HepG2 (cell line): Measurements from ENCODE around the gene VKORC1. TPM values are rescaled to one million over a fixed set of nuclear protein-coding genes. Genes with fewer than 3 reads are reported as not detected.

Experiments used
- ATRX ChIP-seq: sonication (generic); formaldehyde crosslinking; IDR thresholded peaks from 2 replicates; pipeline ENCODE4 v1.4.0; 2020; ENCODE audit warnings: missing genetic modification reagents, borderline replicate concordance
- BRD4 ChIP-seq: sonication (generic); formaldehyde crosslinking; IDR thresholded peaks from 2 replicates; pipeline ENCODE4 v1.4.0; 2020; ENCODE audit warnings: missing genetic modification reagents
- CREM ChIP-seq, 2 experiments: sonication (generic) in 1 of 2; formaldehyde crosslinking in 1 of 2; IDR thresholded peaks; 2 replicates each; pipeline versions ENCODE4 v1.4.0 to v1.6.1; 2016 to 2020; ENCODE audit warnings: antibody characterized with exemption in 1 of 2, mild to moderate bottlenecking in 1 of 2, missing genetic modification reagents in 1 of 2
- ELF1 ChIP-seq: sonication (generic); formaldehyde crosslinking; IDR thresholded peaks from 2 replicates; pipeline ENCODE4 v1.4.0; 2020; ENCODE audit warnings: missing genetic modification reagents
- NFKBIZ ChIP-seq: IDR thresholded peaks from 2 replicates; pipeline ENCODE4 v1.6.1; 2018; ENCODE audit warnings: missing genetic modification reagents, missing compliant biosample characterization
- PAX8 ChIP-seq: sonication (generic); formaldehyde crosslinking; IDR thresholded peaks from 2 replicates; pipeline ENCODE4 v1.8.0; 2022; ENCODE audit warnings: mild to moderate bottlenecking, missing genetic modification reagents, borderline replicate concordance
- SATB2 ChIP-seq: sonication (generic); formaldehyde crosslinking; IDR thresholded peaks from 2 replicates; pipeline ENCODE4 v1.5.0; 2020; ENCODE audit warnings: missing genetic modification reagents
- SMAD9 ChIP-seq: sonication (generic); formaldehyde crosslinking; IDR thresholded peaks from 2 replicates; pipeline ENCODE4 v1.5.1; 2020; ENCODE audit warnings: mild to moderate bottlenecking, missing genetic modification reagents
- TOE1 ChIP-seq: sonication (generic); formaldehyde crosslinking; IDR thresholded peaks from 2 replicates; pipeline ENCODE4 v1.4.0; 2020; ENCODE audit warnings: mild to moderate bottlenecking, missing genetic modification reagents
- ZBTB42 ChIP-seq: sonication (generic); formaldehyde crosslinking; IDR thresholded peaks from 2 replicates; pipeline ENCODE4 v1.5.0; 2020; ENCODE audit warnings: mild to moderate bottlenecking, missing genetic modification reagents
- ZBTB8A ChIP-seq: sonication (generic); formaldehyde crosslinking; IDR thresholded peaks from 2 replicates; pipeline ENCODE4 v1.4.0; 2020; ENCODE audit warnings: mild to moderate bottlenecking, low read depth, missing genetic modification reagents, borderline replicate concordance
- ZFAT ChIP-seq: sonication (generic); formaldehyde crosslinking; conservative IDR thresholded peaks from 2 replicates; pipeline ENCODE4 v1.8.1; 2023; ENCODE audit warnings: missing genetic modification reagents, inconsistent platforms
- ZFP41 ChIP-seq: sonication (generic); formaldehyde crosslinking; IDR thresholded peaks from 2 replicates; pipeline ENCODE4 v1.4.0; 2020; ENCODE audit warnings: mild to moderate bottlenecking, missing genetic modification reagents, borderline replicate concordance
- ZNF101 ChIP-seq: sonication (generic); formaldehyde crosslinking; IDR thresholded peaks from 2 replicates; pipeline ENCODE4 v1.4.0; 2020; ENCODE audit warnings: mild to moderate bottlenecking, low read depth, missing genetic modification reagents, borderline replicate concordance
- ZNF180 ChIP-seq: sonication (generic); formaldehyde crosslinking; IDR thresholded peaks from 2 replicates; pipeline ENCODE4 v1.4.0; 2020; ENCODE audit warnings: low read depth, missing genetic modification reagents, borderline replicate concordance
- ZNF350 ChIP-seq: sonication (generic); formaldehyde crosslinking; IDR thresholded peaks from 2 replicates; pipeline ENCODE4 v1.4.0; 2020; ENCODE audit warnings: mild to moderate bottlenecking, low read depth, missing genetic modification reagents, borderline replicate concordance
- ZNF441 ChIP-seq: sonication (generic); formaldehyde crosslinking; IDR thresholded peaks from 2 replicates; pipeline ENCODE4 v1.7.0; 2021; ENCODE audit warnings: missing genetic modification reagents, borderline replicate concordance
- ZNF530 ChIP-seq: sonication (generic); formaldehyde crosslinking; IDR thresholded peaks from 2 replicates; pipeline ENCODE4 v1.5.0; 2020; ENCODE audit warnings: low read depth, mild to moderate bottlenecking, missing genetic modification reagents
- ZNF605 ChIP-seq: sonication (generic); formaldehyde crosslinking; IDR thresholded peaks from 2 replicates; pipeline ENCODE4 v1.8.0; 2022; ENCODE audit warnings: mild to moderate bottlenecking, missing genetic modification reagents
- ZNF781 ChIP-seq: sonication (generic); formaldehyde crosslinking; IDR thresholded peaks from 2 replicates; pipeline ENCODE4 v1.5.1; 2020; ENCODE audit warnings: borderline replicate concordance, mild to moderate bottlenecking, missing genetic modification reagents; ENCODE audit errors: not compliant biosample characterization
- ZNF816 ChIP-seq: sonication (generic); formaldehyde crosslinking; IDR thresholded peaks from 2 replicates; pipeline ENCODE4 v1.8.0; 2022; ENCODE audit warnings: missing genetic modification reagents, mild to moderate bottlenecking, borderline replicate concordance
- polyA plus RNA-seq, 8 experiments: library from polyadenylated mRNA; depleted of rRNA in 3 of 8; stranded (reverse) in 7 of 8; unstranded in 1 of 8; fragments of >200 nt; fragmentation: Illumina TruSeq in 4 of 8; extraction: Trizol in 4 of 8; gene quantifications; 2 replicates each; pipeline versions ENCODE4 v1.2.1 to v1.2.3, GENCODE V29; 2011 to 2016; ENCODE audit warnings: low read depth in 4 of 8, missing spikeins in 1 of 8, mixed read lengths in 1 of 8; ENCODE audit not compliant: insufficient read depth in 1 of 8
- total RNA-seq, 5 experiments: library from RNA; depleted of rRNA; stranded (reverse); fragments of >200 nt; fragmentation: Illumina TruSeq; extraction: Trizol; gene quantifications; 2 replicates each; pipeline ENCODE4 v1.2.3, GENCODE V29; 2016; ENCODE audit warnings: low read depth in 1 of 5
- TF ChIP-seq, protein P1 (sequence below): sonication (generic); formaldehyde crosslinking; IDR thresholded peaks from 2 replicates; pipeline ENCODE4 v1.8.0; 2023; ENCODE audit warnings: mild to moderate bottlenecking, missing genetic modification reagents
- TF ChIP-seq, protein P2 (sequence below): sonication (generic); formaldehyde crosslinking; IDR thresholded peaks from 2 replicates; pipeline ENCODE4 v1.9.0; 2021; ENCODE audit warnings: missing genetic modification reagents, borderline replicate concordance
- TF ChIP-seq, protein P3 (sequence below): sonication (generic); formaldehyde crosslinking; conservative IDR thresholded peaks from 2 replicates; pipeline ENCODE4 v1.4.0; 2020; ENCODE audit warnings: missing genetic modification reagents

Gene VKORC1
- total and polyA plus RNA-seq, 2 of the 13 experiments (the other 11 are each of a cell fraction or from before 2014, with no cell fraction given), result 141 to 615 TPM

DNA sequence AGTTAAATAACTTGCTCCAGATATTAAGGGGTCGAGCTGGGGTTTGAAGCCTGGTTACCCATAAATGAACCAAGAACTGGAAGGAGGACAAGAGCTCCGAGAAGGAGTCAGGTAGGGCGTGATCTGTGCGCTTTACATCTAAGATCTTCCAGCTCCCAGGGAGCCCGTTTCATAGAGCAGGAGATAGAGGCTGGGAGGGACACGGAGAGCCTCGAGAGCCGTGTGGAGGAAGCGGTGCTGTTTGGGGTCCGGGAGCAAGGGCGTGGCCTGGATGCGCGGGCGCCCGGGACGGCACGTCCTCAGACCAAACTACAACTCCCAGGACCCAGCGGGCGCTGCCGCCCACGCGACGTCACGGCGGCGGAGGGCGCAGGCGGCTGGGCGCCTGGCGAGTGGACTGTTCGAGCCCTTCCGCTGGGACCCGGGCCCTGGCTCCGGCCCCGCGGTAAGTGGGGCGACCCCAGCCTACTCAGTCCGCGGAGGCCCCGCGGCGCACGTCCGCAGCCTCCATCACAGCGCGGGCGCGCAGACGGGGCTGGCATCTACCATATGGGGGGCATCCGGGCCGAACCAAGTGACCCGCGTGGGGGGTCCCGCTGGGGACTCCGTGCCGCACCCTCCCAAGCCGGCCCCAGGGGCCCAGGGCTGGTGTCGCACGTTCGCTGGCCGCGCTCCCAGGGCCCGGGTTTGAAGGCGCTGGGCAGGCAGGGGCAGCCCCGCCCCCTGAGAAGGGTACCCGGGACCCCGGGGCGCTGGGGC, 13.6 kb upstream of the VKORC1 start, which contains the start of gene BCKDK (continued):
- TF ChIP-seq, protein P1, sequence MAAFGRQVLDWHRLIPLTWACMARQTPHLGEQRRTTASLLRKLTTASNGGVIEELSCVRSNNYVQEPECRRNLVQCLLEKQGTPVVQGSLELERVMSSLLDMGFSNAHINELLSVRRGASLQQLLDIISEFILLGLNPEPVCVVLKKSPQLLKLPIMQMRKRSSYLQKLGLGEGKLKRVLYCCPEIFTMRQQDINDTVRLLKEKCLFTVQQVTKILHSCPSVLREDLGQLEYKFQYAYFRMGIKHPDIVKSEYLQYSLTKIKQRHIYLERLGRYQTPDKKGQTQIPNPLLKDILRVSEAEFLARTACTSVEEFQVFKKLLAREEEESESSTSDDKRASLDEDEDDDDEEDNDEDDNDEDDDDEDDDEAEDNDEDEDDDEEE (CRISPR knock-in tag), result peak; percentile 99
- TF ChIP-seq ZNF350 (CRISPR knock-in tag) (peak; percentile 16; the same call in 1 of the 2 replicates), ZBTB42 (CRISPR knock-in tag) (0 out of 2 replicates have a peak, but pooled peaks have one; percentile 8), PAX8 (CRISPR knock-in tag) (peak; percentile 81; the same call in 1 of the 2 replicates), ZNF816 (peak; percentile 88), ATRX (CRISPR knock-in tag) (no peak), ZNF180 (no peak), ELF1 (CRISPR knock-in tag) (peak; percentile 42), CREM (IDR thresholded peaks at IDR 0.05) (peak; percentile 77; the same call in 1 of the 2 replicates), CREM (CRISPR knock-in tag; IDR thresholded peaks at IDR 0.05) (0 out of 2 replicates have a peak, but pooled peaks have one; percentile 25), NFKBIZ (CRISPR knock-in tag) (0 out of 2 replicates have a peak, but pooled peaks have one; percentile 16), ZNF781 (CRISPR knock-in tag) (no peak), ZBTB8A (CRISPR knock-in tag) (peak; percentile 99), TOE1 (CRISPR knock-in tag) (no peak), ZNF605 (peak; percentile 75; the same call in 1 of the 2 replicates), ZNF441 (CRISPR knock-in tag) (peak; percentile 40; the same call in 1 of the 2 replicates), ZNF530 (CRISPR knock-in tag) (0 out of 2 replicates have a peak, but pooled peaks have one; percentile 25), SATB2 (0 out of 2 replicates have a peak, but pooled peaks have one; percentile 23), ZNF101 (CRISPR knock-in tag) (no peak), ZFP41 (no peak; the same call in 1 of the 2 replicates), SMAD9 (CRISPR knock-in tag) (no peak), ZFAT (no peak), BRD4 (CRISPR knock-in tag) (0 out of 2 replicates have a peak, but pooled peaks have one; percentile 34)
- TF ChIP-seq, protein P2, sequence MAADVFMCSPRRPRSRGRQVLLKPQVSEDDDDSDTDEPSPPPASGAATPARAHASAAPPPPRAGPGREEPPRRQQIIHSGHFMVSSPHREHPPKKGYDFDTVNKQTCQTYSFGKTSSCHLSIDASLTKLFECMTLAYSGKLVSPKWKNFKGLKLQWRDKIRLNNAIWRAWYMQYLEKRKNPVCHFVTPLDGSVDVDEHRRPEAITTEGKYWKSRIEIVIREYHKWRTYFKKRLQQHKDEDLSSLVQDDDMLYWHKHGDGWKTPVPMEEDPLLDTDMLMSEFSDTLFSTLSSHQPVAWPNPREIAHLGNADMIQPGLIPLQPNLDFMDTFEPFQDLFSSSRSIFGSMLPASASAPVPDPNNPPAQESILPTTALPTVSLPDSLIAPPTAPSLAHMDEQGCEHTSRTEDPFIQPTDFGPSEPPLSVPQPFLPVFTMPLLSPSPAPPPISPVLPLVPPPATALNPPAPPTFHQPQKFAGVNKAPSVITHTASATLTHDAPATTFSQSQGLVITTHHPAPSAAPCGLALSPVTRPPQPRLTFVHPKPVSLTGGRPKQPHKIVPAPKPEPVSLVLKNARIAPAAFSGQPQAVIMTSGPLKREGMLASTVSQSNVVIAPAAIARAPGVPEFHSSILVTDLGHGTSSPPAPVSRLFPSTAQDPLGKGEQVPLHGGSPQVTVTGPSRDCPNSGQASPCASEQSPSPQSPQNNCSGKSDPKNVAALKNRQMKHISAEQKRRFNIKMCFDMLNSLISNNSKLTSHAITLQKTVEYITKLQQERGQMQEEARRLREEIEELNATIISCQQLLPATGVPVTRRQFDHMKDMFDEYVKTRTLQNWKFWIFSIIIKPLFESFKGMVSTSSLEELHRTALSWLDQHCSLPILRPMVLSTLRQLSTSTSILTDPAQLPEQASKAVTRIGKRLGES (CRISPR knock-in tag), result no peak
- TF ChIP-seq, protein P3, sequence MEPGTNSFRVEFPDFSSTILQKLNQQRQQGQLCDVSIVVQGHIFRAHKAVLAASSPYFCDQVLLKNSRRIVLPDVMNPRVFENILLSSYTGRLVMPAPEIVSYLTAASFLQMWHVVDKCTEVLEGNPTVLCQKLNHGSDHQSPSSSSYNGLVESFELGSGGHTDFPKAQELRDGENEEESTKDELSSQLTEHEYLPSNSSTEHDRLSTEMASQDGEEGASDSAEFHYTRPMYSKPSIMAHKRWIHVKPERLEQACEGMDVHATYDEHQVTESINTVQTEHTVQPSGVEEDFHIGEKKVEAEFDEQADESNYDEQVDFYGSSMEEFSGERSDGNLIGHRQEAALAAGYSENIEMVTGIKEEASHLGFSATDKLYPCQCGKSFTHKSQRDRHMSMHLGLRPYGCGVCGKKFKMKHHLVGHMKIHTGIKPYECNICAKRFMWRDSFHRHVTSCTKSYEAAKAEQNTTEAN (CRISPR knock-in tag), result peak; percentile 30; the same call in 1 of the 2 replicates
